Measurements from ENCODE around the gene ADAMTS6.
"Not testable (repeated sequence)": the region's sequence is repeated elsewhere in the genome, so short reads cannot be mapped to it uniquely, and the experiment has no call there.

ADAMTS6 gene

GRCh38 chr5:65194871-65195270, 286.8 kb downstream of the ADAMTS6 start:
- DNase-seq: no peak

GRCh38 chr5:65192331-65192730, 289.4 kb downstream of the ADAMTS6 start:
- DNase-seq: no peak

GRCh38 chr5:65191554-65192135, 290.1 kb downstream of the ADAMTS6 start:
- DNase-seq: no peak

GRCh38 chr5:65190328-65191053, 291.2 kb downstream of the ADAMTS6 start:
- DNase-seq: no peak

- no peak for DNase-seq
These were observed 295.0 kb downstream of the ADAMTS6 start for GRCh38 chr5:65186646-65187227.

GRCh38 chr5:65185468-65185867, 296.3 kb downstream of the ADAMTS6 start:
- no peak for DNase-seq

GRCh38 chr5:65184780-65185179, 296.9 kb downstream of the ADAMTS6 start:
- no peak for DNase-seq

GRCh38 chr5:65174231-65174630, 307.5 kb downstream of the ADAMTS6 start:
- not testable (repeated sequence) for DNase-seq

GRCh38 chr5:65173130-65173525, 308.6 kb downstream of the ADAMTS6 start:
- DNase-seq: no peak

- no peak for DNase-seq
These were observed 309.1 kb downstream of the ADAMTS6 start for GRCh38 chr5:65172486-65173129.

- DNase-seq: no peak
These were observed 310.1 kb downstream of the ADAMTS6 start for GRCh38 chr5:65171645-65172044.

GRCh38 chr5:65163698-65164097, 318.0 kb downstream of the ADAMTS6 start:
- DNase-seq: no peak

GRCh38 chr5:65161655-65162054, 320.1 kb downstream of the ADAMTS6 start:
- no peak for DNase-seq

- DNase-seq: no peak
These were observed 323.7 kb downstream of the ADAMTS6 start for GRCh38 chr5:65157906-65158603.

- no peak for DNase-seq
These were observed 324.8 kb downstream of the ADAMTS6 start for GRCh38 chr5:65156933-65157332.

GRCh38 chr5:65152131-65152530, 329.6 kb downstream of the ADAMTS6 start:
- DNase-seq: no peak

- DNase-seq: no peak
These were observed 330.1 kb downstream of the ADAMTS6 start for GRCh38 chr5:65151614-65152013.

GRCh38 chr5:65150599-65151304, 331.0 kb downstream of the ADAMTS6 start:
- no peak for DNase-seq

GRCh38 chr5:65149827-65150226, 331.9 kb downstream of the ADAMTS6 start:
- DNase-seq: no peak

- no peak for DNase-seq
These were observed 337.4 kb downstream of the ADAMTS6 start for GRCh38 chr5:65144136-65144871.

- DNase-seq: no peak
These were observed 339.2 kb downstream of the ADAMTS6 start for GRCh38 chr5:65142511-65143011.

GRCh38 chr5:65142016-65142415, 339.7 kb downstream of the ADAMTS6 start:
- no peak for DNase-seq

Data from RPMI8226 (cell line).